NCI-H2029 treated with DMSO at 0.1 percent for 48 hours (cell line): ENCODE results near the gene TXNDC12.

ENCODE experiments used
- DNase-seq: peaks from one replicate; lab custom pipeline; 2025; lab: John Stamatoyannopoulos, UW

Gene TXNDC12

DNA sequence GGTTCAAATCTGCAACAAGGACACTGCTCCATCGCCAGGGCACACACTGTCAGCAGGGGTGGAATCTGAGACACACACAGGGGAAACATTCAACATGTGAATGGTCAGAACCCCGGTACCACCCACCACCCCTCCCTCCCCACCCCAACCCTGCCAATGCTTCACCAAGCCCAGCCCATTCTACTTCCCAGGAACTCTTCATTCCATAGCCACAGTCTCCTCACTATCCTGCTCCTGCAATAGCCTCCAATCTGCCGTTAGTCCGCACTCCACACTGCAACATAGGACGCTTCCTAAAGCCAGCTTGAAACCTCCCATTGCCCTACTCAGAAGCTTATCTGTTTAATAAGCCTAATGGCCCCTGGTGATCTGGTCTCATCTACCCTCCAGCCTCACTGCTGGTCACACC is 57.0 kb downstream of the TXNDC12 start:
- DNase-seq = no peak

DNA sequence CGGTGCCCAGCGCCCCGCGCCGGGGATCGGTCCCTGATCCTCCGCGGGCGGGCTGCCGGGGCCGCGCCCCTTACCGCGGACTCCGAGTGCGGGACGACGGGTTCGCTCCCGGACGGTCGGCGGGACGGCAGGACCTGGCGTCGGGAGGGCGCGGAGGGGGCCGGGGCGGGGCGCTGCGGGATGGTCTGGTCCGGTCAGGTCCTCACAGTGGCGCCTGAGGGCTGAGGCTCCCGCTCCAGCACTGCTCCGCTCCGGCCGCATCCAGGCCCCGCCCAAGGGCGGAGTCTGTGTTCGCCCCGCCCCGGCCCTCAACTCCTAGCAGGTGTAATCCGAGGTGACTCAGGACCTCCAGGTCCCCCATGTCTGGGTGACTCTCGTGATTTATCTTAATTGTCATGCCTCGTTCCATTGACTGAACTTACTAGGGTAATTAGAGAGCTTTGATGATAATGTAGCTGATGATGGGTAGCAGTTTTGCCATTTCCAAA is 64.5 kb downstream of the TXNDC12 start, which contains the start of gene RAB3B:
TSS of gene RAB3B (minus strand) at position 223 of the 488 bp plus-strand sequence. CDS start 13,583 bp downstream, outside the sequence.
- peak; percentile 77 for DNase-seq

DNA sequence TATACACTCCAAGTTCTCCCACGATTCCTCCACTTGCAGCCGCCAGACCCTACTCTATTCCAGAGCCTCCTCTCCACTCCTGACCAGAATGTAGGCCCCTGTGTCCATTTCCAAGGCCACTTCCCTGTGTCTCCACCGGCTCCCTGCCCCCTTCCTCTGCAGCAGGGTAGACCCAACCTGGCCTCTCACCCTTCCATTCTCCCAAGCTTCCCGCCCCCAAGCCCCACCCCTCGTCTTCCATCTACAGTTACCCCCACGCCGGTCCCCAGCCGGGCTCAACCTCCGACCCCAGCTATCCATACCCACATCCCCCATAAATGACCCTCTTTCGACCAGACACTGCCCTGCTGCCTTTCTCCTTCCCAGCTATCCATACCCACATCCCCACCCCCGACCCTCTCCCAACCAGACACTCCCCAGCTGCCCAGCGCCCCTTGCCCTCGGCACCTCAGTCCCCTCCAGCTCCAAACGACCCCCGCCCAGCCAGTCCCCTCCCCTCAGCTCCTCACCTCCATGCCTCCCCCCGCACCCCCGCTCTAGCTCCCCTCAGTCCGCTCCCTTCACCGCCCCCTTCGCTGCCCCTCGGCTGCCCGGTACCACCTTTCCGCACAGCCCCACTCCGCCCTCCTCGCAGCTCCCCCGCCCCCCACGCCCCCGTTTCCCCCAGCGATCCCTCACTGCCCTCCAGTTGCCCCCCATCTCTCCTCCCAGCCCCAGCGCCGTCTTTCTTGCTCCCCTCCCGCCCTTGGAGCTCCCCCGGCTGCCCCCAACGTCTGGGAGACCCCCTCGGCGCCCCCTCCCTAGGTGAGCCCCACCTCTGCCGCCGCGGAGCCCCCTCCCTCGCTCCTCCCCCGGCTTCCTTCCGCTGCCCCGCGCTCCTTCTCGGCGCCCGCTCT is 65.2 kb downstream of the TXNDC12 start:
- no peak for DNase-seq

DNA sequence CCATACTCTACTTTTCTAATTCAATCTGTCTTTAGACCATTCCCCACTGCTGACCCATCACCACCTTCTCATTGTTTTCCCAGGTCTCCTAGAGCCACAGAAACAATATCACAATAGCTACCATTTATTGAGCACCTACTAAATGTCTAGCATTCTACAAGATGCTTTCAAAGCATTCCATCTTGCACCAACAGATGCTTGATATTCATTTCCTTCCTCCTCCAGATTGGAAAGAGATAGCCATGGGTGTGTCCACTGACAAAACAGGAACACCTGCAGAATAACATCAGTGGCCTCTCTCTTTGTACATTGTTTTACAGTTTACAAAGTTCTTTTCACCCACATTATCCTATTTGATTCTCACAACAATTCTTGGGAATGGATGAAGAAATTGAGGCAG is 66.7 kb downstream of the TXNDC12 start:
- DNase-seq = no peak

DNA sequence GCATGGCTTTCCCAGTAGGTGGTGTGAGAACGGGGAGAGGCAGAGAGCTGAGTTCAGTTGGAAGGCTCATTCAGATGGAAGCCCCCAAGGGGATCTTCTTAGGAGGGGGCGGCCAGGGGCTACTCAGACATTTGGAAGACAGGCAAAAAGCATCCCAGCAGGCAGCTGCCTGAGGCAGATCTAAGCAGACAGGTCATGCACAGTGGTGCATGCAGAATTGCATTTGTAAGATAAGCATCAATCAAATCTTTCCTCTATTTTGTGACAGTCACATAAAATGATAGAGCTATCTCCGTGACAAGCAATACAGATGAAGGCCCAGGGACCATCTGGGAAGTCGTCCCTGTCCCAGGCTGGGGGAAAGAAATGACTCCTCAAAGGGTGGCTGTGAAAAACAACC is 68.3 kb downstream of the TXNDC12 start:
- DNase-seq = no peak

DNA sequence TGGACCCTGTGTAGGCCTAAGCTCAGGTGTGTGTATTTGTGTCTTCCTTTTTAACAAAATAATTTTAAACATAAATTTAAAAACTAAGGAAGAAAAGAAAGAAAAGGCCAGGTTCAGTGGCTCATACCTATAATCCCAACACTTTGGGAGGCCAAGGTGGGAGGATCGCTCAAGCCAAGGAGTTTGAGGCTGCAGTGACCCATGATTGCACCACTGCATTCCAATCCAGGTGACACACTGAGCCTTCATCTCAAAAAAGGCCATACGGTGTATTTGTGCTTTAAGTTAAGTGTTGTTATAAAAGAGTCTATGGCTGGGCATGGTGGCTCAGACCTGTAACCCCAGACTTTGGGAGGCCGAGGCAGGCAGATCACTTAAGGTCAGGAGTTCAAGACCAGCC is 72.8 kb downstream of the TXNDC12 start:
- no peak for DNase-seq

DNA sequence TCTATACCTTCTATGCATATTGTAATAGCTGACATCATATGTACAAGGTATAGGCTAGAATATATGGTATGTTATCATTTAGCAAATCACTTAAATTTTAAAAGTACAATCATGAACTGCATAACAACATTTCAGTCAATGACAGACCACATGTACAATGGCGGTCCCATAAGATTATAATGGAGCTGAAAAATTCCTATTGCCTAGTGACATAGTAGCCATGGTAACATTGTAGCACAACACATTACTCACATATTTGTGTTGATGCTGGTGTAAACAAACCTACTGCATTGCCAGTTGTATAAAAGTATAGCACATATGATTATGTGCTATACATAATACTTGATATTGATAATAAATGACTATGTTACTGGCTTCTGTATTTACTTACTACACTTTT is 73.4 kb downstream of the TXNDC12 start:
- DNase-seq = no peak

DNA sequence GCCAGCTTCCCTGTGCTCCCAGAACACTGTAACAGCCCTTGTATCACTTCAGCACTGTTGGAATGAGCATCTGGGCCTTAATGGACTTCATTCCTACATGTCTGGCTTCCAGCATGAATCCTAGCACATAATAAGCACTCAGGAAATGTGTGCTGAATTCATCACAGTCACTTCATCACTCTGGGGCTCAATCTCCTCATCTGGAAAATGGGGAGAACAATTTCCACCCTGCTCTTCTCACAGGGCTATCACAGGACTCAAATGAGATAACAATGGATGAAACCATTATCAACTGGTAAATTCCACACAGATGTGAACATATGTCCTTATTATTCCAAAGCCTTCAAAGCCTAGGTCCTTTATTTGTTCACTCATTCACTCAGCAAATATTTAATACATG is 76.9 kb downstream of the TXNDC12 start:
- no peak for DNase-seq

DNA sequence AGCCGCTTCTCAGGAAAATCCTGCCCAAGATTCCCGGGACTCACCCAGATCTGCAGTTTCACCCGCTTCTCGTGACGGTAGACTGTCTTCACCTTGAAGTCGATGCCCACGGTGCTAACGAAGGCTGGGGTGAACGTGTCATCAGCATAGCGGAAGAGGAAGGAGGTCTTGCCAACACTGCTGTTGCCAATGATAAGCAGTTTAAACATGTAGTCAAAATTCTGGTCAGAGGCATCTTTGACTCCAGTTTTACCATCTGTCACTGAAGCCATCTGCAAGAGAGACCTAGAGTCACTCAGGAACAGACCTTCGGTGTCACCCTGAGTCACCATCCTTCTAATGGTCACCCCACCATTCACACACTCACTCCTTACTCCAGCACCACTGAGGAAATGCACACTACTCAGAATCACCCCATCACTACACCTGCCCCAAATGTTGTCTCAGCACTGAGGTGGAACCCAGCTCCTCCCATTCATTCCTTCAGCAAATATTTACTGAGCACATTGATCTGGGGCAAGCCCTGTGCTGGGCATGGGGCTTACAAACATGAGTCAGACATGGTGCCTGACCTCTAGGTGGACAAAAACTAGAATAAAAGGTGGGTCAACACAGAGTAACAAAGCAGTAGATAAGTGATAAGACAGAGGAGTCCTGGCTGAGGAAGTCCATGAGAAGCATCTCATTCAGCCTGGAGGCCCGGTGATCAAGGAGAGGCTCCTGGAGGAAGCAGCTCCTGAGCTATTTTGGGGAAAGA is 78.0 kb downstream of the TXNDC12 start:
- DNase-seq = peak; percentile 81

DNA sequence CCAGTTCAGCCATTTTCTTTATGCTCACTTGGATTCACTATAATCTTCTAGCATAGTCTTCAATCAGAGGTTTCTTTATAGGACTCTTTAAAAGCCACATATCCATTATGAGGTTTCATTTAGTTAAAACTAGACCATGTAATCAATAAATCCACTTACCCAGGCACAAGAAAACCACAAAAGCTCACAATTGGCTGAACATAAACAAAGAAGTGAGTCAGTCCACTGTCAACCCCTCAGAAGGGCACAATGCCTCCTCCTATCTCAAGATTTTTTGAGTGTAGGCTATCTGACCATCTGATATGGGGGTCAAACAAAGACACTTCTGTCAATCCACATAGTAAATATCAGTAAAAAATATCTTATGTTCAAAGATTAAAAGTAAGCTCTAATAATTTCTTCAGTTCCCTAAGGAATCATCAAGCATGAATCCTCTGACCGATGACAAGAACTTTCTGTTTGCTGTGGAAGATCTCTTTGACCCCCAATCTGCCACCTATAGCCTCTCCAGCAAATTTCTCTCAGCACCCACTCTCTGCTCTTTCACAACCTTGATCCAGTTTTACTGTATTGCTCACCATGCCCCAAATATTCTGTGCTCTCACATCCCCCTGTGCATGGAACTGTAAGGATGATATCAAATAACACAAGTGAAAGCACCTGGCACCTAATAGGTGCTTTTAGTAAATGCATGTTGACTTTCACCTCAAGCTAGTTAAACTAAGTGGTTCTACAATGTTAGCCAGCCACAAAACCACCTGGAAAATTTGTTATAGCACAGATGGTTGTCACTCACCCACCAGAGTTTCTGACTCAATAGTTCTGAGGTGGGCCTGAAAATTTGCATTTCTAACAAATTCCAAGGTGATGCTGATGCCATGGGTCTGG is 81.2 kb downstream of the TXNDC12 start:
- DNase-seq = peak; percentile 82
